ENCODE data around the gene RPL18A.

The RPL18A gene

DNA sequence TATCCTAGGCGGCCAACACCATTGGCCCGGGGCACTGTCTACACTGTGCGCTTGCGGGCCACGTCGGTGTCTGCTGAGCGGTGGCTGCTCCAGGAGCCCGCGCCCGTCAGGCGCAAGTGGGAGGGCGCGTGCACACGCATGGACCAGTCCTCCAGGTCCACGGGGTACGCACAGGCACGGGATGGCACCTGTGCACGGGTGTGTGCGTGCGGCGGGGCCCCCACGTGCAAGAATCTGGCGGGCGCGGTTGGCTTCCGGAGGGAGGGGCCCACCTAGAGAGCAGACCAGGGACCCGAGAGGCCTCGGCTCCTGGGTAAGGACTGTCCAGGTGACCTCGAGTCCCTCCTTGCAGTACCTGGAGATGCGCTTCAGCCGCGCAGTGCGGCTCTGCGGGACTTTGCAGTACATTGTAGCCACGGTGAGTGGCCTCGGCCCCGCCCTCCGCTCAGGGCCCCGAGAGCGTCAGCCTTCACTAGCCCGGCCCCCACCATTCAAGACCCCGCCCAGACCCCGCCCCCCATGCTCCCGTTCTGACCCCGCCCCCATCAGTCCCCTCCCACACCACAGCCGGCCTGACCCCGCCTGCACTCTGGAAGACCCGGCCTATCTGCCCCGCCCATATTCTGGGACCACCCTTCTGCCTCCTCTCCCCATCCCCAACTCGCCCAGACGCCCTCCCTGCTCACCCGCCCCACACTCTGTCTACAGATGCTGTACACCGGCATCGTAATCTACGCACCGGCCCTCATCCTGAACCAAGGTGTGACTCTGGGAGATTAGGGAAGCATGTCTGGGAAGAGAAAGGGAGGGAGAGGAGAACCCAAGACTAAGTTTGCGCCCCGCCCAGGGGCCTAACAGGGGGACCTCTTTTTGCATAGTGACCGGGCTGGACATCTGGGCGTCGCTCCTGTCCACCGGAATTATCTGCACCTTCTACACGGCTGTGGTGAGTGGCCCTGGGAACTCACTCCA lies 14.4 kb downstream of the RPL18A start:
- no peak overlapping the region for H3K27ac ChIP-seq (ENCODE audit: extremely low read depth, low read depth, low read length)
- peak overlapping the region; percentile 31 for H3K4me3 ChIP-seq (ENCODE audit: low read depth, low read length)
- H3K36me3 ChIP-seq (ENCODE audit: control insufficient read depth in 2 of 2, insufficient read depth in 1 of 2, low read length in 2 of 2), result no peaks in the 10 kb centered on the region
- CTCF ChIA-PET, result no interaction called here
- H3K9me3 ChIP-seq (ENCODE audit: control insufficient read depth, insufficient read depth, low read depth, low read length), result no peaks in the 10 kb centered on the region
- POLR2A ChIA-PET, result no interaction called here
- peaks cover 3% of the 10 kb centered on the region; the same call in 1 of the 2 replicates for H3K4me1 ChIP-seq (ENCODE audit: control insufficient read depth, insufficient read depth, low read length)
- TF ChIP-seq KLF16 (tag by site-specific recombination; IDR thresholded peaks at IDR 0.05), result peak; percentile 58; the same call in 1 of the 2 replicates
- TF ChIP-seq ZBTB20 (tag by site-specific recombination; IDR thresholded peaks at IDR 0.05), result peak; percentile 18
- TF ChIP-seq ZBTB48 (tag by site-specific recombination; IDR thresholded peaks at IDR 0.05), result no peak
- peak; percentile 57; the same call in 1 of the 2 replicates for TF ChIP-seq SP3 (tag by site-specific recombination; IDR thresholded peaks at IDR 0.05)
- TF ChIP-seq SP2 (tag by site-specific recombination; IDR thresholded peaks at IDR 0.05), result peak; percentile 49
- TF ChIP-seq ZNF324 (tag by site-specific recombination; IDR thresholded peaks at IDR 0.05), result no peak
- TF ChIP-seq, protein P1, sequence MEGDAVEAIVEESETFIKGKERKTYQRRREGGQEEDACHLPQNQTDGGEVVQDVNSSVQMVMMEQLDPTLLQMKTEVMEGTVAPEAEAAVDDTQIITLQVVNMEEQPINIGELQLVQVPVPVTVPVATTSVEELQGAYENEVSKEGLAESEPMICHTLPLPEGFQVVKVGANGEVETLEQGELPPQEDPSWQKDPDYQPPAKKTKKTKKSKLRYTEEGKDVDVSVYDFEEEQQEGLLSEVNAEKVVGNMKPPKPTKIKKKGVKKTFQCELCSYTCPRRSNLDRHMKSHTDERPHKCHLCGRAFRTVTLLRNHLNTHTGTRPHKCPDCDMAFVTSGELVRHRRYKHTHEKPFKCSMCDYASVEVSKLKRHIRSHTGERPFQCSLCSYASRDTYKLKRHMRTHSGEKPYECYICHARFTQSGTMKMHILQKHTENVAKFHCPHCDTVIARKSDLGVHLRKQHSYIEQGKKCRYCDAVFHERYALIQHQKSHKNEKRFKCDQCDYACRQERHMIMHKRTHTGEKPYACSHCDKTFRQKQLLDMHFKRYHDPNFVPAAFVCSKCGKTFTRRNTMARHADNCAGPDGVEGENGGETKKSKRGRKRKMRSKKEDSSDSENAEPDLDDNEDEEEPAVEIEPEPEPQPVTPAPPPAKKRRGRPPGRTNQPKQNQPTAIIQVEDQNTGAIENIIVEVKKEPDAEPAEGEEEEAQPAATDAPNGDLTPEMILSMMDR (tag by site-specific recombination; IDR thresholded peaks at IDR 0.05), result no peak
- TF ChIP-seq KLF1 (tag by site-specific recombination; IDR thresholded peaks at IDR 0.05), result peak; percentile 40
- TF ChIP-seq ZNF2 (tag by site-specific recombination; IDR thresholded peaks at IDR 0.05), result 0 out of 2 replicates have a peak, but pooled peaks have one; percentile 33
- TF ChIP-seq ZSCAN30 (tag by site-specific recombination; IDR thresholded peaks at IDR 0.05), result no peak
- TF ChIP-seq, protein P2, sequence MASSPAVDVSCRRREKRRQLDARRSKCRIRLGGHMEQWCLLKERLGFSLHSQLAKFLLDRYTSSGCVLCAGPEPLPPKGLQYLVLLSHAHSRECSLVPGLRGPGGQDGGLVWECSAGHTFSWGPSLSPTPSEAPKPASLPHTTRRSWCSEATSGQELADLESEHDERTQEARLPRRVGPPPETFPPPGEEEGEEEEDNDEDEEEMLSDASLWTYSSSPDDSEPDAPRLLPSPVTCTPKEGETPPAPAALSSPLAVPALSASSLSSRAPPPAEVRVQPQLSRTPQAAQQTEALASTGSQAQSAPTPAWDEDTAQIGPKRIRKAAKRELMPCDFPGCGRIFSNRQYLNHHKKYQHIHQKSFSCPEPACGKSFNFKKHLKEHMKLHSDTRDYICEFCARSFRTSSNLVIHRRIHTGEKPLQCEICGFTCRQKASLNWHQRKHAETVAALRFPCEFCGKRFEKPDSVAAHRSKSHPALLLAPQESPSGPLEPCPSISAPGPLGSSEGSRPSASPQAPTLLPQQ (tag by site-specific recombination; IDR thresholded peaks at IDR 0.05), result peak; percentile 45; the same call in 1 of the 2 replicates
- TF ChIP-seq, protein P3, sequence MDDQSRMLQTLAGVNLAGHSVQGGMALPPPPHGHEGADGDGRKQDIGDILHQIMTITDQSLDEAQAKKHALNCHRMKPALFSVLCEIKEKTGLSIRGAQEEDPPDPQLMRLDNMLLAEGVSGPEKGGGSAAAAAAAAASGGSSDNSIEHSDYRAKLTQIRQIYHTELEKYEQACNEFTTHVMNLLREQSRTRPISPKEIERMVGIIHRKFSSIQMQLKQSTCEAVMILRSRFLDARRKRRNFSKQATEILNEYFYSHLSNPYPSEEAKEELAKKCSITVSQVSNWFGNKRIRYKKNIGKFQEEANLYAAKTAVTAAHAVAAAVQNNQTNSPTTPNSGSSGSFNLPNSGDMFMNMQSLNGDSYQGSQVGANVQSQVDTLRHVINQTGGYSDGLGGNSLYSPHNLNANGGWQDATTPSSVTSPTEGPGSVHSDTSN (CRISPR knock-in tag; IDR thresholded peaks at IDR 0.05), result no peak
- TF ChIP-seq, protein P4, sequence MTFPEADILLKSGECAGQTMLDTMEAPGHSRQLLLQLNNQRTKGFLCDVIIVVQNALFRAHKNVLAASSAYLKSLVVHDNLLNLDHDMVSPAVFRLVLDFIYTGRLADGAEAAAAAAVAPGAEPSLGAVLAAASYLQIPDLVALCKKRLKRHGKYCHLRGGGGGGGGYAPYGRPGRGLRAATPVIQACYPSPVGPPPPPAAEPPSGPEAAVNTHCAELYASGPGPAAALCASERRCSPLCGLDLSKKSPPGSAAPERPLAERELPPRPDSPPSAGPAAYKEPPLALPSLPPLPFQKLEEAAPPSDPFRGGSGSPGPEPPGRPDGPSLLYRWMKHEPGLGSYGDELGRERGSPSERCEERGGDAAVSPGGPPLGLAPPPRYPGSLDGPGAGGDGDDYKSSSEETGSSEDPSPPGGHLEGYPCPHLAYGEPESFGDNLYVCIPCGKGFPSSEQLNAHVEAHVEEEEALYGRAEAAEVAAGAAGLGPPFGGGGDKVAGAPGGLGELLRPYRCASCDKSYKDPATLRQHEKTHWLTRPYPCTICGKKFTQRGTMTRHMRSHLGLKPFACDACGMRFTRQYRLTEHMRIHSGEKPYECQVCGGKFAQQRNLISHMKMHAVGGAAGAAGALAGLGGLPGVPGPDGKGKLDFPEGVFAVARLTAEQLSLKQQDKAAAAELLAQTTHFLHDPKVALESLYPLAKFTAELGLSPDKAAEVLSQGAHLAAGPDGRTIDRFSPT (tag by site-specific recombination; IDR thresholded peaks at IDR 0.05), result 0 out of 2 replicates have a peak, but pooled peaks have one; percentile 50
- 0 out of 2 replicates have a peak, but pooled peaks have one; percentile 9 for TF ChIP-seq ZNF76 (tag by site-specific recombination; IDR thresholded peaks at IDR 0.05; ENCODE audit: borderline replicate concordance, low read depth)
- TF ChIP-seq, protein P5, sequence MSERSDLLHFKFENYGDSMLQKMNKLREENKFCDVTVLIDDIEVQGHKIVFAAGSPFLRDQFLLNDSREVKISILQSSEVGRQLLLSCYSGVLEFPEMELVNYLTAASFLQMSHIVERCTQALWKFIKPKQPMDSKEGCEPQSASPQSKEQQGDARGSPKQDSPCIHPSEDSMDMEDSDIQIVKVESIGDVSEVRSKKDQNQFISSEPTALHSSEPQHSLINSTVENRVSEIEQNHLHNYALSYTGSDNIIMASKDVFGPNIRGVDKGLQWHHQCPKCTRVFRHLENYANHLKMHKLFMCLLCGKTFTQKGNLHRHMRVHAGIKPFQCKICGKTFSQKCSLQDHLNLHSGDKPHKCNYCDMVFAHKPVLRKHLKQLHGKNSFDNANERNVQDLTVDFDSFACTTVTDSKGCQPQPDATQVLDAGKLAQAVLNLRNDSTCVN (tag by site-specific recombination; optimal IDR thresholded peaks at IDR 0.05), result peak; percentile 70
- peak; percentile 69 for TF ChIP-seq ZNF341 (tag by site-specific recombination; IDR thresholded peaks at IDR 0.05; ENCODE audit: low read depth)
- TF ChIP-seq ZNF629 (tag by site-specific recombination; IDR thresholded peaks at IDR 0.05), result no peak
- TF ChIP-seq ZNF335 (tag by site-specific recombination; conservative IDR thresholded peaks at IDR 0.05), result peak; percentile 73
- peak; percentile 85; the same call in 1 of the 2 replicates for TF ChIP-seq ZNF239 (tag by site-specific recombination; IDR thresholded peaks at IDR 0.05)
- no peak for TF ChIP-seq ZNF423 (tag by site-specific recombination; IDR thresholded peaks at IDR 0.05)
- TF ChIP-seq ZNF701 (tag by site-specific recombination; IDR thresholded peaks at IDR 0.05), result no peak
- no peak for TF ChIP-seq ZNF830 (tag by site-specific recombination; IDR thresholded peaks at IDR 0.05; ENCODE audit: low read depth)
- TF ChIP-seq TRIM28 (IDR thresholded peaks at IDR 0.05; ENCODE audit: borderline replicate concordance, low read length), result no peak
- no peak for TF ChIP-seq SCRT2 (tag by site-specific recombination; IDR thresholded peaks at IDR 0.05)
- TF ChIP-seq, protein P6, sequence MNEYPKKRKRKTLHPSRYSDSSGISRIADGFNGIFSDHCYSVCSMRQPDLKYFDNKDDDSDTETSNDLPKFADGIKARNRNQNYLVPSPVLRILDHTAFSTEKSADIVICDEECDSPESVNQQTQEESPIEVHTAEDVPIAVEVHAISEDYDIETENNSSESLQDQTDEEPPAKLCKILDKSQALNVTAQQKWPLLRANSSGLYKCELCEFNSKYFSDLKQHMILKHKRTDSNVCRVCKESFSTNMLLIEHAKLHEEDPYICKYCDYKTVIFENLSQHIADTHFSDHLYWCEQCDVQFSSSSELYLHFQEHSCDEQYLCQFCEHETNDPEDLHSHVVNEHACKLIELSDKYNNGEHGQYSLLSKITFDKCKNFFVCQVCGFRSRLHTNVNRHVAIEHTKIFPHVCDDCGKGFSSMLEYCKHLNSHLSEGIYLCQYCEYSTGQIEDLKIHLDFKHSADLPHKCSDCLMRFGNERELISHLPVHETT (tag by site-specific recombination; IDR thresholded peaks at IDR 0.05), result no peak
- peak; percentile 62 for TF ChIP-seq ZFP69B (tag by site-specific recombination; IDR thresholded peaks at IDR 0.05)
- no peak for TF ChIP-seq ZNF48 (tag by site-specific recombination; IDR thresholded peaks at IDR 0.05)
- peak; percentile 66 for TF ChIP-seq KLF9 (tag by site-specific recombination; IDR thresholded peaks at IDR 0.05; ENCODE audit: low read depth)

Measured in HEK293 (cell line).